ENCODE data around the gene LYZ. TPM values are rescaled to one million over a fixed set of nuclear protein-coding genes. Genes with fewer than 3 reads are reported as not detected.

Gene LYZ
- total RNA-seq, 2 donors from 2014 or later: 18.8 to 118 TPM

Small RNA genes within 50 kb of the gene (small RNA-seq; reads per million reads assigned to genes)
- not detected for gene RN7SL804P

Other genes starting within 250 kb of the LYZ start
- gene CPSF6, start 108.8 kb upstream of the LYZ start, total RNA-seq: 10 to 100 TPM; 23.1 to 33.2 TPM
- gene YEATS4, start 11.4 kb downstream of the LYZ start, total RNA-seq: 10 to 100 TPM; 14.3 to 15.8 TPM
- 10 to 100 TPM in 1 of 2 donors, 1 to 10 TPM in 1; 4.9 to 14.3 TPM for gene FRS2, start 122.0 kb downstream of the LYZ start, total RNA-seq
- gene CCT2, start 237.1 kb downstream of the LYZ start, total RNA-seq: 10 to 100 TPM; 68.2 to 71.1 TPM

Data from body of pancreas (tissue), 2 donors.